Right lobe of liver (tissue), 6 donors: Measurements from ENCODE around the gene SLC4A4. TPM values are rescaled to one million over a fixed set of nuclear protein-coding genes. Genes with fewer than 3 reads are reported as not detected.
"Not testable (repeated sequence)": the region's sequence is repeated elsewhere in the genome, so short reads cannot be mapped to it uniquely, and the experiment has no call there.

ENCODE experiments used
- ATAC-seq, 4 donors: fragments of 200-7000 bp; cut with Tn5 transposase; one replicate each; pipeline ENCODE4 v1.9.1; 2020; ENCODE audit warnings: mild to moderate bottlenecking in 4 of 4, moderate library complexity in 4 of 4
- DNase-seq, 3 donors: peaks; one replicate each; pipeline ENCODE4 v3.0.0-alpha.2; 2020
- H3K27ac ChIP-seq, 3 donors: fragments of 200-600 bp; one replicate each; pipeline ENCODE4 v1.8.0; 2022
- H3K27me3 ChIP-seq, 2 donors: fragments of 200-600 bp; one replicate each; pipeline ENCODE4 v1.8.0; 2022
- H3K36me3 ChIP-seq, 4 donors: fragments of 200-600 bp; sonication (generic) in 1 of 4; one replicate each; pipeline versions ENCODE4 v1.5.1 to v1.8.0; 2017 to 2022; ENCODE audit warnings: control low read depth in 1 of 4
- H3K4me1 ChIP-seq, 4 donors: fragments of 200-600 bp; sonication (generic) in 1 of 4; one replicate each; pipeline versions ENCODE4 v1.5.1 to v1.8.0; 2017 to 2022; ENCODE audit warnings: control low read depth in 1 of 4
- H3K4me3 ChIP-seq, 3 donors: fragments of 200-600 bp; one replicate each; pipeline ENCODE4 v1.8.0; 2022
- H3K9me3 ChIP-seq, 4 donors: fragments of 200-600 bp; sonication (generic) in 1 of 4; one replicate each; pipeline versions ENCODE4 v1.5.1 to v1.8.0; 2017 to 2022; ENCODE audit warnings: control low read depth in 1 of 4
- POLR2A ChIP-seq: fragments of 450-650 bp; IDR thresholded peaks from one replicate; pipeline ENCODE4 v1.6.1; 2017; ENCODE audit warnings: antibody characterized with exemption, mild to moderate bottlenecking
- WGBS: methylation state at CpG from one replicate; pipeline ENCODE4 v1.1.6; 2018; ENCODE audit warnings: low coverage, low lambda C conversion rate; ENCODE audit not compliant: insufficient coverage; ENCODE audit errors: missing lambda C conversion rate; 5-methylcytosine and 5-hydroxymethylcytosine counted together
- intact Hi-C, 2 donors: fragments of 100-400 bp; cut with DNase I; formaldehyde crosslinking; loops; one replicate each; pipeline versions ENCODE4 v1.11.2 to v1.14.1; 2022
- total RNA-seq, 6 experiments: library from RNA; depleted of rRNA in 2 of 6; stranded (reverse); fragments of >200 nt in 2 of 6; fragmentation: NEBNext Ultra II Directional in 3 of 6; extraction: Animal tissue kit (Norgen Biotek cat#: 25700) in 3 of 6; gene quantifications; one replicate each; pipeline versions ENCODE4 v1.1.0 to v1.2.4, GENCODE V29; 2016 to 2023
- TF ChIP-seq, protein P1 (sequence below), 4 donors: fragments of 200-600 bp in 3 of 4; fragments of 450-650 bp in 1 of 4; IDR thresholded peaks; one replicate each; pipeline versions ENCODE4 v1.5.1 to v1.8.0; 2016 to 2022; ENCODE audit warnings: antibody characterized with exemption in 4 of 4, mild to moderate bottlenecking in 2 of 4
- donor health status: DM: no; HTN: yes; CAD: no.
- donor health status: DM: no; HTN: no; CAD: no.
- donor health status: DM: no; HTN: no; CAD: no.
- donor health status: DM: no; HTN: yes; CAD: no.
- donor health status: DM: no; HTN: yes; CAD: no.

SLC4A4 gene
- total RNA-seq, 6 experiments from 2014 or later: 16.5 to 28.7 (median 24.4) TPM

- Histone ChIP-seq H3K9me3 (no peaks in the 10 kb centered on the region), H3K4me3 (no peak overlapping the region), H3K4me1 (peaks cover 0 to 15% (median 2%) of the 10 kb centered on the region in 4 donors), H3K36me3 (no peaks in the 10 kb centered on the region), H3K27ac (no peak overlapping the region), H3K27me3 (no peaks in the 10 kb centered on the region)
- DNase-seq: no peak
- WGBS: 86% methylated on average over 2 of the region's 2 CpGs
- TF ChIP-seq POLR2A: no peak
- TF ChIP-seq, protein P1, sequence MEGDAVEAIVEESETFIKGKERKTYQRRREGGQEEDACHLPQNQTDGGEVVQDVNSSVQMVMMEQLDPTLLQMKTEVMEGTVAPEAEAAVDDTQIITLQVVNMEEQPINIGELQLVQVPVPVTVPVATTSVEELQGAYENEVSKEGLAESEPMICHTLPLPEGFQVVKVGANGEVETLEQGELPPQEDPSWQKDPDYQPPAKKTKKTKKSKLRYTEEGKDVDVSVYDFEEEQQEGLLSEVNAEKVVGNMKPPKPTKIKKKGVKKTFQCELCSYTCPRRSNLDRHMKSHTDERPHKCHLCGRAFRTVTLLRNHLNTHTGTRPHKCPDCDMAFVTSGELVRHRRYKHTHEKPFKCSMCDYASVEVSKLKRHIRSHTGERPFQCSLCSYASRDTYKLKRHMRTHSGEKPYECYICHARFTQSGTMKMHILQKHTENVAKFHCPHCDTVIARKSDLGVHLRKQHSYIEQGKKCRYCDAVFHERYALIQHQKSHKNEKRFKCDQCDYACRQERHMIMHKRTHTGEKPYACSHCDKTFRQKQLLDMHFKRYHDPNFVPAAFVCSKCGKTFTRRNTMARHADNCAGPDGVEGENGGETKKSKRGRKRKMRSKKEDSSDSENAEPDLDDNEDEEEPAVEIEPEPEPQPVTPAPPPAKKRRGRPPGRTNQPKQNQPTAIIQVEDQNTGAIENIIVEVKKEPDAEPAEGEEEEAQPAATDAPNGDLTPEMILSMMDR (IDR thresholded peaks at IDR 0.05): no peak
- ATAC-seq: no peak
- intact Hi-C loops: no loop called here
Observed at GRCh38 chr4:71405791-71406190, 67.0 kb downstream of the SLC4A4 start.

- DNase-seq: no peak
- 100% methylated on average over 1 of the region's 1 CpG for WGBS
Observed at GRCh38 chr4:71406459-71406963, 67.7 kb downstream of the SLC4A4 start.

DNA sequence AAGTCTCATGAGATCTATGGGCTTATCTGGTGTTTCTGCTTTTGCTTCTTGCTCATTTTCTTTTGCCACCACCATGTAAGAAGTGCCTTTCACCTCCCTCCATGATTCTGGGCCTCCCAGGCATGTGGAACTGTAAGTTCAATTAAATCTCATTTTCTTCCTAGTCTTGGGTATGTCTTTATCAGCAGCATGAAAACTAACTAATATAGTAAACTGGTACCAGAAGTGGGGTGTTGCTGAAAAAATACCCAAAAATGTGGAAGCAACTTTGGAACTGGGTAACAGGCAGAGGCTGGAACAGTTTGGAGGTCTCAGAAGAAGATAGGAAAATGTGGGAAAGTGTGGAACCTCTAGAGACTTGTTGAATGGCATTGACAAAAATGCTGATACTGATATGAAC, 70.1 kb downstream of the SLC4A4 start:
- H3K4me1 ChIP-seq, intact Hi-C loops, H3K27me3 ChIP-seq, H3K4me3 ChIP-seq, H3K9me3 ChIP-seq, DNase-seq, ATAC-seq, H3K27ac ChIP-seq, H3K36me3 ChIP-seq: not testable (repeated sequence)

More at GRCh38 chr4:71406459-71406963, 67.7 kb downstream of the SLC4A4 start:
- no peaks in the 10 kb centered on the region for H3K36me3 ChIP-seq
- no peak overlapping the region for H3K4me3 ChIP-seq
- no peaks in the 10 kb centered on the region for H3K9me3 ChIP-seq
- no peaks in the 10 kb centered on the region for H3K27me3 ChIP-seq
- intact Hi-C loops: no loop called here
- H3K4me1 ChIP-seq: peaks cover 0 to 10% (median 2%) of the 10 kb centered on the region in 4 donors
- TF ChIP-seq, protein P1 (IDR thresholded peaks at IDR 0.05): no peak
- TF ChIP-seq POLR2A: no peak
- peak in 1 of 4 donors; percentile 37 for ATAC-seq
- H3K27ac ChIP-seq: no peak overlapping the region

- Histone ChIP-seq H3K9me3 (no peaks in the 10 kb centered on the region), H3K36me3 (no peaks in the 10 kb centered on the region), H3K27ac (no peak overlapping the region), H3K27me3 (no peaks in the 10 kb centered on the region), H3K4me3 (no peak overlapping the region), H3K4me1 (peaks cover 0 to 10% (median 2%) of the 10 kb centered on the region in 4 donors)
- intact Hi-C loops: no loop called here
- DNase-seq (no peak), ATAC-seq (no peak)
- TF ChIP-seq, protein P1 (IDR thresholded peaks at IDR 0.05): no peak
- no peak for TF ChIP-seq POLR2A
- 67% methylated on average over 2 of the region's 2 CpGs for WGBS
Observed at GRCh38 chr4:71411981-71412380, 73.2 kb downstream of the SLC4A4 start.

DNA sequence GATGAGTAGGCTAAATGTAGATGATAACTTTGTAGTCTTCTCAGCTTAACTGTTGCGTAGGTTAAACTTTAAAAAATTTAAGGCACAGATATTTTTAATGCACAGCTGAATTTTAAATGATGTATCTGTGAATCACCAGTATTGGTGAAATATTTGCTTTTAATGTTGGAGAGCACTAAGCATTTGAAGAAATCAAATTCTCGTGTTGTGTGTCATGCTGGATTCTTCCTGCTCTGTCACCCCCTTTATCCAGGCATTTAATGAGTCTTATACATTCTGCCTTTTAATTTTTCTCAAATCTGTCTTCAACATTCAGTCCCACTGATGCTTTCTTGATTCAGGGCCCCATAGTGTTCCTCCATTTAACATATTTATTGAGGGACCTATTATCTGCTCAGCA, 76.7 kb downstream of the SLC4A4 start:
- intact Hi-C loops: no loop called here
- Histone ChIP-seq H3K27ac (no peak overlapping the region), H3K9me3 (no peaks in the 10 kb centered on the region), H3K27me3 (no peaks in the 10 kb centered on the region), H3K4me1 (peaks cover 0 to 3% (median 0%) of the 10 kb centered on the region in 4 donors), H3K36me3 (no peaks in the 10 kb centered on the region), H3K4me3 (no peak overlapping the region)
- TF ChIP-seq, protein P1 (IDR thresholded peaks at IDR 0.05): no peak
- TF ChIP-seq POLR2A: no peak
- DNase-seq (no peak), ATAC-seq (no peak)
- 79% methylated on average over 2 of the region's 2 CpGs for WGBS
